ENCODE measurements around the gene CILP2.
A peak's percentile ranks its signal among the peaks of the same experiment; 100 is the strongest.

Gene CILP2, protein sequence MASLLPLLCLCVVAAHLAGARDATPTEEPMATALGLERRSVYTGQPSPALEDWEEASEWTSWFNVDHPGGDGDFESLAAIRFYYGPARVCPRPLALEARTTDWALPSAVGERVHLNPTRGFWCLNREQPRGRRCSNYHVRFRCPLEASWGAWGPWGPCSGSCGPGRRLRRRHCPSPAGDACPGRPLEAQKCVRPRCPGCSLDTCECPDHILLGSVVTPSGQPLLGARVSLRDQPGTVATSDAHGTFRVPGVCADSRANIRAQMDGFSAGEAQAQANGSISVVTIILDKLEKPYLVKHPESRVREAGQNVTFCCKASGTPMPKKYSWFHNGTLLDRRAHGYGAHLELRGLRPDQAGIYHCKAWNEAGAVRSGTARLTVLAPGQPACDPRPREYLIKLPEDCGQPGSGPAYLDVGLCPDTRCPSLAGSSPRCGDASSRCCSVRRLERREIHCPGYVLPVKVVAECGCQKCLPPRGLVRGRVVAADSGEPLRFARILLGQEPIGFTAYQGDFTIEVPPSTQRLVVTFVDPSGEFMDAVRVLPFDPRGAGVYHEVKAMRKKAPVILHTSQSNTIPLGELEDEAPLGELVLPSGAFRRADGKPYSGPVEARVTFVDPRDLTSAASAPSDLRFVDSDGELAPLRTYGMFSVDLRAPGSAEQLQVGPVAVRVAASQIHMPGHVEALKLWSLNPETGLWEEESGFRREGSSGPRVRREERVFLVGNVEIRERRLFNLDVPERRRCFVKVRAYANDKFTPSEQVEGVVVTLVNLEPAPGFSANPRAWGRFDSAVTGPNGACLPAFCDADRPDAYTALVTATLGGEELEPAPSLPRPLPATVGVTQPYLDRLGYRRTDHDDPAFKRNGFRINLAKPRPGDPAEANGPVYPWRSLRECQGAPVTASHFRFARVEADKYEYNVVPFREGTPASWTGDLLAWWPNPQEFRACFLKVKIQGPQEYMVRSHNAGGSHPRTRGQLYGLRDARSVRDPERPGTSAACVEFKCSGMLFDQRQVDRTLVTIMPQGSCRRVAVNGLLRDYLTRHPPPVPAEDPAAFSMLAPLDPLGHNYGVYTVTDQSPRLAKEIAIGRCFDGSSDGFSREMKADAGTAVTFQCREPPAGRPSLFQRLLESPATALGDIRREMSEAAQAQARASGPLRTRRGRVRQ

GRCh38 chr19:19538061-19538784 lies at the start of gene CILP2:
Gene CILP2, plus strand, starts transcription at chr19:19538265. Its CDS starts 85 bp downstream, at chr19:19538350.
- peak; percentile 44 for DNase-seq

DNA sequence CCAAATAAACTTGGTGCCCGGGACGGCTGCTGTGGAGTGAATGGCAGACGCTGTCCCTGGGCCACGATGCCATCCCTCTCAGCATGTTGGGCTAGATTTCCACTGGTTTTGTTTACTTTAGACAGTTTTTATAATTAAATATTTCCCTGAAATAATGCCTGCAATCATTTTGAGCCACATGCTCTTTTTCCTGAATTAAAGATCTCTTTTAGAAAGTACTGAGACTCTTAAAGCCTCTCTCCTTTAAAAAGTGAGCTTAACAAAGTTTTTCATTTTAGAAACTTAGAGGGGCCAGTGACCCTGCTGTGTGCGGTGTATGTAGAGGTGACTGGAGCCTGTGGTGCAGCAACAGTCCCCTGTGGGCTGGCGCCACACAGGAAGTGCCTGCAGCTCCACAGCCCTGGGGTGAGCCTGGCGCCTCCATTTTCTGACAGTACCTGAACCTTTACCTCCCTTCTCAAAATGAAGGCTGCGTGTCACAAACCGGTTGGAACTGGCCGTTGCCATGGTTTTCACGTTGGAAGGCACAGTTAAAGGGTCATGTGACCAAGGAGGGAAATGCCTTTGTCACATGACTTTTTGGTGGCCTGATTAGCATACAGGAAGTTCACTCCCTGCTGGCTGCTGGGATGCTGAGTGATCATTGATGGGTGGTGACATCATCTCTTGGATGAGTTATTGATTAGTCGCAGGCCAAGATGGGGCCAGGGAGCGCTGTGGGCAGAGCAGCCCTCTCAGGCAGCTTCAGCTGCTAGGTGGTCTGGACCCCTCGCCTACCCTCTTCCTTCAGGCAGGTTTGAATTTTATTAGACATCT lies 49.0 kb upstream of the CILP2 start:
- peak; percentile 85 for DNase-seq

DNA sequence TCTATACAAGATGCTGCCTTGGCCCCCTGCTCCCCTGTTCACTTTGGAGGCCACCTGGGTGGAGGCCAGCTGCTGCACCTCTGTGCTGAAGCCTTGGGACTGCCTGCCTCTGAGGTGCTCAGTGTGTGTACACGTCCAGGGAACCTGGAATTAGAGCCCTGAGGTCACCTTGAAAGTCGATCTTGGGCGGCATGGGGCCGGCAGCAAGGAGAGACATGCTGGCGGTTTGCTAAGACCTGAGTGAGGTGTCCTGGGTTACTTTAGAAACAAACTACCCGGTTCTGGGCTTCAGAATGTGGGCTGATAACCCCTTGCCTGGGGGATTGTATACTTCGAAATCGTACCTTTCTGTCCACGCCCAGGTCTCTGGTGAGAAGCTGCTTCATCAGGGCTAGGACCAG lies 48.3 kb upstream of the CILP2 start:
- DNase-seq = peak; percentile 7

GRCh38 chr19:19490214-19490968 lies 47.7 kb upstream of the CILP2 start:
- DNase-seq = peak; percentile 81

- no peak for DNase-seq
These were observed 46.6 kb upstream of the CILP2 start for GRCh38 chr19:19491321-19492025.

- DNase-seq = no peak
These were observed 45.9 kb upstream of the CILP2 start for GRCh38 chr19:19492026-19492610.

DNA sequence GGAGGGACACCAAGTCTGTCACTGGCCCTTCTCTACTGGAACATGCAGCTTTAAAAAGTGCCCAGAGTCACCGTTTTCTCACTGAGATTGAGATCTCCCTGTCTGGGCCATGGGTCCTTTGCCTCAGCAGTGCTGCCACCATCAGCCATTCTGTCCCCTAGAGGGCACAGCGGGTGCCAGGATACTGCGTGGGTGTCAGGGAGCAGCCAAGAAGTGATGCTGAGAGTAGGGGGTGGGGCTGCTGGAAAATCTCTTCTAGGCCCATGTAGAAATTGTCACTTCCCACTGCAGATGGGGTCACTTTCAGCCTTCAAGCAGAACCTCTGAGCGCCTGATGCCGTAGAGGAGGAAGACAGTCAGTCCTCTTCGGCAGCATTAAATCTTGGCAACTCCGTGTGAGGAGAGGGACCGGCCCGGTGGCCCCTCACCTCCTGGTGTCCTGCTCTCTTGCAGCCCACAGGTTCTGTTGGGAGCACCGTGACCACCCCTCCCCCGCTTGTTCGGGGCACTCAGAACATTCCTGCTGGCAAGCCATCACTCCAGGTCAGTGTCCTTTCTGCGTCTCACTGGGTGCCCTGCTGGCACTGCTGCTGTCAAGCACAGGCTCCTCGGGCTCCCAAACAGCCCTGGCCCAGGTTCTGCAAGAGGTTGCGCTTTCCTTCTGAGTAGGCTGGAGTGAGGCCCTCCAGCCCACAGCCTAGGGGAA lies 44.1 kb upstream of the CILP2 start:
- no peak for DNase-seq

DNA sequence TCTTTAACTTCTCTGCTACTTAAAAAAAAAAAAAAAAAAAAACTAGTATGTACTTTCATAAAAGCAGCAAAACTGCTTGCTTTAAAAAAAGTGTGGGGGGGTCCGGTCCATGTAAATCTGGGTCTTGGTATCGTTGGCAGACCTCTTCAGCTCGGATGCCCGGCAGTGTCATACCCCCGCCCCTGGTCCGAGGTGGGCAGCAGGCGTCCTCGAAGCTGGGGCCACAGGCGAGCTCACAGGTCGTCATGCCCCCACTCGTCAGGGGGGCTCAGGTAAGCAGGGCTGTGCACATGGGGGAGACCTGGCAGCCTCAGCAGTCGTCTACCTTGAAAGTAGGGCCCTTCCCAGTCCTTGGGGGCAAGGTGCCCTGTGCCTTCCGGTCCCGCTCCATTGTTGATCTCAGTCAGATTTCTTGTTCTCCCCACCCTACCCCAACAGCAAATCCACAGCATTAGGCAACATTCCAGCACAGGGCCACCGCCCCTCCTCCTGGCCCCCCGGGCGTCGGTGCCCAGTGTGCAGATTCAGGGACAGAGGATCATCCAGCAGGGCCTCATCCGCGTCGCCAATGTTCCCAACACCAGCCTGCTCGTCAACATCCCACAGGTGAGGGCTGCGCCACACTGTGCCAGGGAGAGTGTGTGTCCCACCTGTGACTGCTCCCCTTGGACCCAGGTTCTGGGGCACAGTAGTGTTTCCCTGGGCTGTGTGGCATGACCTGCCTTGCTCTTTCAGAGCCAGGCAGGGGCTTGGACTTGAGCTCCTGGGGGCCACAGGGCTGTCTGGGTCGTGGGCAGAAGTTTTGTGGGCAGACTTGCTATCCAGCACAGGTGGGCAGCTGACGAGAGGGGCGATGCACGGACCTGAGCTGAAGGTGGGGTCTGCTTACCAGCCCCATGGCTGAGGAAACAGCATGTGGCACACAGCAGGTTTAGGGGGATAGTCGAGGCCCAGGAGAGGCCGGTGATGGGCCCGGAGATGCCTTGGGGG lies 42.2 kb upstream of the CILP2 start:
- no peak for DNase-seq

DNA sequence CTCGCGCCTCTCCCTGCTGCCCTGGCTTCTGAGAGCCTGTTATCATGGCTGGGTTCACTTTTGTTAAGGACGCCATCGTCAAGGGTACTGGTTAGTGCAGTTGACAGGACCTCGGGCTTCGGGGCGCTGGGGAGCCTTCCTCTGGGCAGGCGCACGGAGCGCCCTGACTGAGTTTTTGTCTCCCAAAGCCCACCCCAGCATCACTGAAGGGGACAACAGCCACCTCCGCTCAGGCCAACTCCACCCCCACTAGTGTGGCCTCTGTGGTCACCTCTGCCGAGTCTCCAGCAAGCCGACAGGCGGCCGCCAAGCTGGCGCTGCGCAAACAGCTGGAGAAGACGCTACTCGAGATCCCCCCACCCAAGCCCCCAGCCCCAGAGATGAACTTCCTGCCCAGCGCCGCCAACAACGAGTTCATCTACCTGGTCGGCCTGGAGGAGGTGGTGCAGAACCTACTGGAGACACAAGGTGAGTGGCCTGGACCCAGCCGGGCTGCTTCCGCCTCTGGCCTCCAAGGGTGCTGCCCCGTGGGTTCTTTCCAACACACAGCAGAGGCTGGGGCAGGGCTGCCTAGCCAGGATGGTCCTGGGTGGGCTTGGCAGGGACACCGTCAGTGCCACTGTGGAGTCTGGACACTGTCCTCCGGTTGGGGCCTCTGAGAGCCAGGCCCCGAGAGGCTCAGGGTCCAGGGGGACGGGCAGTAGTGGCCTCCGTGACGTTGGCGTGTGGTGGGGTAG lies 39.6 kb upstream of the CILP2 start:
- no peak for DNase-seq

- DNase-seq = no peak
These were observed 38.6 kb upstream of the CILP2 start for GRCh38 chr19:19499272-19499995.

DNA sequence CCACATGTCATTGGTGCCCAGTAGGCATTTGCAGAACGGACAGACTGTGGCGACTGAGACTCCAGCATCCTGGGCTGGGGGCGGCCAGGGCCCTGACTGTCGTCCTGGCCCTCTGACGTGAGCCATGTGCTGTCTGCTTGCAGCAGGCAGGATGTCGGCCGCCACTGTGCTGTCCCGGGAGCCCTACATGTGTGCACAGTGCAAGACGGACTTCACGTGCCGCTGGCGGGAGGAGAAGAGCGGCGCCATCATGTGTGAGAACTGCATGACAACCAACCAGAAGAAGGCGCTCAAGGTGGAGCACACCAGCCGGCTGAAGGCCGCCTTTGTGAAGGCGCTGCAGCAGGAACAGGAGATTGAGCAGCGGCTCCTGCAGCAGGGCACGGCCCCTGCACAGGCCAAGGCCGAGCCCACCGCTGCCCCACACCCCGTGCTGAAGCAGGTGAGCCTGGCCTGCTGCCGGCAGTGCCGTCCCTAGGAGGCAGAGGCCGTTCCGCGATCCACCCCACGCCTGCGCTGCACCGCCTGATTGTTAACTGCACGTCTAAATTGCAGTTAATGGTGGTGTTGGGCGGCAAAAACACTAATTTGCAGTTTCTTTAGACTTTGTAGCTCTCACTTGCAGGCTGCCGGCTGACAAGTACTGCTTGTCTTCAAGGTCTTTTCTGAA lies 37.0 kb upstream of the CILP2 start:
- DNase-seq = no peak

- no peak for DNase-seq
These were observed 36.3 kb upstream of the CILP2 start for GRCh38 chr19:19501798-19502197.

- DNase-seq = no peak
These were observed 35.8 kb upstream of the CILP2 start for GRCh38 chr19:19502281-19502680.

- no peak for DNase-seq
These were observed 35.1 kb upstream of the CILP2 start for GRCh38 chr19:19502808-19503602.
